Left lung (tissue), 10 donors: ENCODE data around the gene AJM1. TPM values are rescaled to one million over a fixed set of nuclear protein-coding genes. Genes with fewer than 3 reads are reported as not detected.
"Not testable (repeated sequence)": the region's sequence is repeated elsewhere in the genome, so short reads cannot be mapped to it uniquely, and the experiment has no call there.

Experiments
- ATAC-seq: fragments of 200-7000 bp; cut with Tn5 transposase; one replicate; pipeline ENCODE4 v1.9.1; 2020; ENCODE audit warnings: moderate library complexity
- DNase-seq, 4 donors: peaks; one replicate each; pipeline ENCODE4 v3.0.0-alpha.2; 2013 to 2020
- H3K27ac ChIP-seq, 2 donors: fragments of 200-600 bp; sonication (generic) in 1 of 2; one replicate each; pipeline versions ENCODE4 v1.5.0 to v1.8.0; 2020 to 2021
- H3K27me3 ChIP-seq, 2 donors: fragments of 200-600 bp; sonication (generic) in 1 of 2; one replicate each; pipeline versions ENCODE4 v1.5.0 to v1.8.0; 2020 to 2021
- H3K36me3 ChIP-seq, 2 donors: fragments of 200-600 bp; sonication (generic) in 1 of 2; one replicate each; pipeline versions ENCODE4 v1.5.0 to v1.8.0; 2020 to 2021
- H3K4me1 ChIP-seq, 2 donors: fragments of 200-600 bp; one replicate each; pipeline ENCODE4 v1.8.0; 2021
- H3K4me3 ChIP-seq, 2 donors: fragments of 200-600 bp; sonication (generic) in 1 of 2; one replicate each; pipeline versions ENCODE4 v1.5.0 to v1.8.0; 2020 to 2021; ENCODE audit warnings: mild to moderate bottlenecking in 1 of 2
- H3K9me3 ChIP-seq, 2 donors: fragments of 200-600 bp; sonication (generic) in 1 of 2; one replicate each; pipeline versions ENCODE4 v1.5.0 to v1.8.0; 2020 to 2021
- CTCF ChIP-seq, 2 donors: fragments of 200-600 bp; sonication (generic) in 1 of 2; IDR thresholded peaks; one replicate each; pipeline versions ENCODE4 v1.5.0 to v1.8.0; 2021; ENCODE audit warnings: antibody characterized with exemption in 2 of 2
- intact Hi-C, 2 donors: fragments of 100-400 bp; cut with DNase I; formaldehyde crosslinking; loops; one replicate each; pipeline versions ENCODE4 v1.11.2 to v1.14.2; 2022
- polyA plus RNA-seq, 6 donors: library from polyadenylated mRNA; unstranded; fragments of 120-200 nt; gene quantifications; one replicate each; pipeline ENCODE4 v1.2.1, GENCODE V29; 2013; ENCODE audit not compliant: insufficient read length in 6 of 6
- total RNA-seq, 2 donors: library from RNA; stranded (reverse); fragmentation: NEBNext Ultra II Directional; extraction: Animal tissue kit (Norgen Biotek cat#: 25700); gene quantifications; one replicate each; pipeline ENCODE4 v1.2.1, GENCODE V29; 2021
- donor health status: DM: no; HTN: yes; CAD: no.
- donor health status: DM: no; HTN: no; CAD: no.

Gene AJM1
- total and polyA plus RNA-seq, 8 donors, result 0.59 to 2.6 (median 1.2) TPM

GRCh38 chr9:136882109-136882946 lies 40.0 kb downstream of the AJM1 start:
- Histone ChIP-seq H3K27ac (peak overlapping the region; percentile 39 to 76), H3K36me3 (no peaks in the 10 kb centered on the region), H3K4me1 (peaks cover 9 to 35% of the 10 kb centered on the region in 2 donors), H3K4me3 (peak overlapping the region in 1 of 2 donors; percentile 30), H3K9me3 (no peaks in the 10 kb centered on the region), H3K27me3 (no peaks in the 10 kb centered on the region)
- peak; percentile 43 for ATAC-seq
- intact Hi-C loops, result no loop called here
- peak in 1 of 4 donors; percentile 77 for DNase-seq
- TF ChIP-seq CTCF (IDR thresholded peaks at IDR 0.05), result no peak

GRCh38 chr9:136882947-136883283 lies 40.6 kb downstream of the AJM1 start:
- H3K27me3 ChIP-seq, H3K9me3 ChIP-seq, DNase-seq, H3K4me3 ChIP-seq, intact Hi-C loops, ATAC-seq, H3K36me3 ChIP-seq: not testable (repeated sequence)
- Histone ChIP-seq H3K27ac (peak overlapping the region; percentile 39 to 76), H3K4me1 (peaks cover 13 to 41% of the 10 kb centered on the region in 2 donors)

- H3K4me1 ChIP-seq, result peaks cover 13 to 47% of the 10 kb centered on the region in 2 donors
- intact Hi-C loops, H3K27me3 ChIP-seq, H3K9me3 ChIP-seq, DNase-seq, H3K27ac ChIP-seq, H3K36me3 ChIP-seq, ATAC-seq, H3K4me3 ChIP-seq: not testable (repeated sequence)
These were observed 41.4 kb downstream of the AJM1 start for GRCh38 chr9:136883670-136884069.

GRCh38 chr9:136885950-136886578 lies 43.8 kb downstream of the AJM1 start, which contains the start of gene TRAF2:
TSS of gene TRAF2 (plus strand) at chr9:136886516. CDS start at chr9:136898741, 12,225 bp downstream.
- Histone ChIP-seq H3K4me3 (peak within 1 kb of the TSS; percentile 68 to 94), H3K4me1 (peaks cover 13 to 47% of the 10 kb centered on the region in 2 donors), H3K36me3 (peaks cover 0 to 9% of the 10 kb centered on the region in 2 donors), H3K27ac (peak within 1 kb of the TSS; percentile 74 to 90), H3K27me3 (no peaks in the 10 kb centered on the region), H3K9me3 (no peaks in the 10 kb centered on the region)
- DNase-seq (peak; percentile 97 to 99 (median 98)), ATAC-seq (peak; percentile 97)
- intact Hi-C loops, result no loop called here
- TF ChIP-seq CTCF (IDR thresholded peaks at IDR 0.05), result no peak

GRCh38 chr9:136886610-136887597 lies 44.6 kb downstream of the AJM1 start:
- H3K4me1 ChIP-seq, result peaks cover 13 to 40% of the 10 kb centered on the region in 2 donors
- DNase-seq (no peak), ATAC-seq (peak; percentile 25)
- TF ChIP-seq CTCF (IDR thresholded peaks at IDR 0.05), result no peak
- intact Hi-C loops, result no loop called here
- no peaks in the 10 kb centered on the region for H3K27me3 ChIP-seq
- H3K4me3 ChIP-seq, result peak overlapping the region; percentile 68 to 94
- H3K36me3 ChIP-seq, result peaks cover 0 to 15% of the 10 kb centered on the region in 2 donors
- H3K9me3 ChIP-seq, result no peaks in the 10 kb centered on the region
- H3K27ac ChIP-seq, result peak overlapping the region; percentile 74 to 90
